GM23338 (cell line): ENCODE measurements around the gene WWOX.

ENCODE experiments used
- CREB1 ChIP-seq: fragments of 250-450 bp; sonication (Bioruptor Pico); IDR thresholded peaks from 2 replicates; pipeline ENCODE4 v1.5.0; 2020; ENCODE audit warnings: low read depth, mild to moderate bottlenecking, moderate library complexity
- CTCF ChIP-seq, 2 experiments: fragments of 200-600 bp in 1 of 2; sonication (generic) in 1 of 2; conservative IDR thresholded peaks; 2 replicates each; pipeline versions ENCODE4 v1.5.1 to v1.6.1; 2016 to 2017; ENCODE audit warnings: antibody characterized with exemption in 2 of 2, low read depth in 2 of 2, mild to moderate bottlenecking in 2 of 2, moderate library complexity in 1 of 2
- ETS1 ChIP-seq: IDR thresholded peaks from 2 replicates; pipeline ENCODE4 v1.6.1; 2016; ENCODE audit warnings: antibody characterized with exemption
- EZH2 ChIP-seq: fragments of 200-600 bp; sonication (generic); IDR thresholded peaks from one replicate; pipeline ENCODE4 v1.8.0; 2017; ENCODE audit warnings: antibody characterized with exemption, mild to moderate bottlenecking, low read depth; ENCODE audit not compliant: unreplicated experiment
- EZH2phosphoT487 ChIP-seq: fragments of 200-600 bp; sonication (generic); IDR thresholded peaks from one replicate; pipeline ENCODE4 v1.8.1; 2018; ENCODE audit warnings: antibody characterized with exemption; ENCODE audit not compliant: unreplicated experiment
- JUNB ChIP-seq: IDR thresholded peaks from one replicate; pipeline ENCODE4 v1.6.1; 2016; ENCODE audit warnings: antibody characterized with exemption; ENCODE audit not compliant: unreplicated experiment
- NANOG ChIP-seq: IDR thresholded peaks from 2 replicates; pipeline ENCODE4 v1.6.1; 2016; ENCODE audit warnings: antibody characterized with exemption, borderline replicate concordance
- POLR2AphosphoS5 ChIP-seq: IDR thresholded peaks from 2 replicates; pipeline ENCODE4 v1.6.1; 2016; ENCODE audit warnings: antibody characterized with exemption, low read depth
- REST ChIP-seq: IDR thresholded peaks from one replicate; pipeline ENCODE4 v1.6.1; 2018; ENCODE audit warnings: antibody characterized with exemption; ENCODE audit not compliant: unreplicated experiment
- STAT1 ChIP-seq: IDR thresholded peaks from one replicate; pipeline ENCODE4 v1.6.1; 2016; ENCODE audit warnings: antibody characterized with exemption; ENCODE audit not compliant: unreplicated experiment
- ZNF114 ChIP-seq: fragments of 250-450 bp; sonication (Bioruptor Pico); IDR thresholded peaks from 2 replicates; pipeline ENCODE4 v1.5.0; 2020; ENCODE audit warnings: mild to moderate bottlenecking, moderate library complexity

- TF ChIP-seq CTCF (conservative IDR thresholded peaks at IDR 0.05; ENCODE audit: low read depth in 2 of 2) (no peak), CREB1 (CRISPR knock-in tag) (no peak), POLR2AphosphoS5 (no peak), REST (no peak), EZH2phosphoT487 (no peak), ZNF114 (CRISPR knock-in tag) (no peak), EZH2 (no peak), NANOG (no peak), JUNB (no peak), ETS1 (no peak), STAT1 (no peak)
Observed at GRCh38 chr16:79209308-79209707, 1109.9 kb downstream of the WWOX start.
